OCI-LY7 (cell line): Measurements from ENCODE around the gene FAM120A. TPM values are rescaled to one million over a fixed set of nuclear protein-coding genes. Genes with fewer than 3 reads are reported as not detected.
"Not testable (repeated sequence)": the region's sequence is repeated elsewhere in the genome, so short reads cannot be mapped to it uniquely, and the experiment has no call there.

Source experiments
- BruUV-seq: library from RNA; stranded (reverse); fragments of 400-500 nt; replicated peaks from 2 replicates; lab custom pipeline; 2021; lab: Mats Ljungman, UMichigan
- CTCF ChIA-PET: fragments of 300-600 bp; sonication (Branson Sonifier 250); formaldehyde crosslinking; loops from one replicate; lab custom pipeline; 2022; ENCODE audit warnings: antibody characterized with exemption; ENCODE audit not compliant: unreplicated experiment; lab: Charles Lee
- POLR2A ChIA-PET: fragments of 300-600 bp; sonication (Branson Sonifier 250); formaldehyde crosslinking; loops from one replicate; lab custom pipeline; 2022; ENCODE audit warnings: antibody characterized with exemption; lab: Charles Lee
- DNase-seq: peaks from one replicate; pipeline ENCODE4 v3.0.0-alpha.2; 2015; ENCODE audit warnings: low spot score
- H2AFZ ChIP-seq: fragments of 200-600 bp; sonication (generic), shearing (Covaris generic); 2 replicates; pipeline ENCODE4 v1.6.1; 2014; ENCODE audit warnings: mild to moderate bottlenecking, antibody characterized with exemption, low read length, moderate library complexity
- H3K27ac ChIP-seq: fragments of 200-600 bp; sonication (generic); 2 replicates; pipeline ENCODE4 v1.5.1; 2014; ENCODE audit warnings: mixed run types, low read depth, mild to moderate bottlenecking, moderate library complexity, low read length, inconsistent platforms; ENCODE audit not compliant: poor library complexity, severe bottlenecking
- H3K36me3 ChIP-seq: fragments of 200-600 bp; sonication (generic); 2 replicates; pipeline ENCODE4 v1.6.1; 2014; ENCODE audit warnings: mild to moderate bottlenecking, antibody characterized with exemption, low read length, moderate library complexity, mixed read lengths; ENCODE audit not compliant: insufficient read depth
- H3K4me1 ChIP-seq: fragments of 200-600 bp; sonication (generic); 2 replicates; pipeline ENCODE4 v1.5.1; 2014; ENCODE audit warnings: mild to moderate bottlenecking, low read length; ENCODE audit not compliant: insufficient read depth, poor library complexity, severe bottlenecking
- H3K4me2 ChIP-seq: fragments of 200-600 bp; sonication (generic); 2 replicates; pipeline ENCODE4 v1.6.1; 2014; ENCODE audit warnings: mild to moderate bottlenecking, low read length
- H3K4me3 ChIP-seq: fragments of 200-600 bp; sonication (generic); 2 replicates; pipeline ENCODE4 v1.5.1; 2014; ENCODE audit warnings: mild to moderate bottlenecking, low read depth, low read length; ENCODE audit not compliant: poor library complexity, severe bottlenecking
- H3K79me2 ChIP-seq: fragments of 200-600 bp; sonication (generic); 2 replicates; pipeline ENCODE4 v1.6.1; 2016; ENCODE audit warnings: low read depth, mild to moderate bottlenecking, low read length, moderate library complexity, mixed read lengths; ENCODE audit not compliant: insufficient read depth
- H3K9me2 ChIP-seq: fragments of 200-600 bp; sonication (generic); 2 replicates; pipeline ENCODE4 v1.6.1; 2016; ENCODE audit warnings: mild to moderate bottlenecking, low read length, mixed read lengths; ENCODE audit not compliant: insufficient read depth
- H3K9me3 ChIP-seq: fragments of 200-600 bp; sonication (generic); 2 replicates; pipeline ENCODE4 v1.6.1; 2014; ENCODE audit warnings: mild to moderate bottlenecking, mixed run types, low read length, mixed read lengths
- H4K20me1 ChIP-seq: fragments of 200-600 bp; sonication (generic); 2 replicates; pipeline ENCODE4 v1.6.1; 2014; ENCODE audit warnings: mild to moderate bottlenecking, antibody characterized with exemption, low read length, moderate library complexity, mixed read lengths; ENCODE audit not compliant: insufficient read depth
- EZH2phosphoT487 ChIP-seq: fragments of 200-600 bp; sonication (generic); IDR thresholded peaks from 2 replicates; pipeline ENCODE4 v1.6.1; 2018; ENCODE audit warnings: low read depth, borderline replicate concordance, mild to moderate bottlenecking, mixed run types, antibody characterized with exemption, low read length, moderate library complexity, mixed read lengths
- intact Hi-C: fragments of 100-400 bp; cut with micrococcal nuclease; formaldehyde crosslinking; loops from one replicate; pipeline ENCODE4 v1.10.0; 2022; ENCODE audit not compliant: unreplicated experiment
- total RNA-seq, 2 experiments: library from RNA; depleted of rRNA in 1 of 2; stranded (reverse); fragments of >200 nt in 1 of 2; shearing (Covaris generic) in 1 of 2; gene quantifications; 2 replicates each; pipeline ENCODE4 v1.2.3, GENCODE V29; 2014 to 2022
- TF ChIP-seq, protein P1 (sequence below): fragments of 200-600 bp; sonication (generic); conservative IDR thresholded peaks from 2 replicates; pipeline ENCODE4 v1.5.1; 2014; ENCODE audit warnings: mild to moderate bottlenecking, antibody characterized with exemption, low read length, moderate library complexity, mixed read lengths

FAM120A gene
- total RNA-seq, 2 experiments from 2014 or later, result 81.9 to 104 TPM

DNA sequence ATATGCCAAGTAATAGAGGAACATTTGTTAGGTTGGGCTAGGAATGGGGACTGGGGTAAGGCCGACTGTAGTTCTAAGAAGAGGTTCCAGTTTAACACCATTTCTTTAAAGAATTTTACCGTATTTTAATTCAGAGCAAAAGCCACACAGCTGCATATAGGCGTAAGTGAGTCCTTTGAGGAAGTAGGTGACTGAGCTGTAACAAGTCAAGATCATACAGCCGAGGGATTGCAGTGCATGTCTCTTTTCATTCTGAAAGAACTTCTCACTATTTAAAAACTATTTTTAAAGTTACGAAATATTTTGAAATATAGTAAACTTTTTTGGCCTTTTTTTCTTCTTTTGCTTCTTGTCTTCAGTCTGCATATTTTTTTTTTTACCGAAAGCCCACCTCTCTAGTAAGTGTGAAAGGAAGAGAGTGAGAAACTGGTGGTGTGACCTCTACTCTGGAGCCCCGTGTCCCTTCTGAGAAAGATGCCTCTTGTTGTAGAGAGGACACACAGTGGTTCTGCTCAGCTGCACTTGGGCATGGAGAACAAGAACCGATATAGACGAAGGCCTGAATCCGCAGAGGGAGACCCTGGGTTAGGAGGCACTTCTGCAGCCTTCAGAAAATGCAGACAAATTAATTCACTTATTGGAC, 60.8 kb downstream of the FAM120A start:
- H3K27ac ChIP-seq, H2AFZ ChIP-seq, BruUV-seq, CTCF ChIA-PET, H3K9me3 ChIP-seq, intact Hi-C loops, H3K9me2 ChIP-seq, H3K4me3 ChIP-seq, H3K4me1 ChIP-seq, H3K4me2 ChIP-seq, H4K20me1 ChIP-seq: not testable (repeated sequence)
- Histone ChIP-seq H3K36me3 (peaks cover 30% of the 10 kb centered on the region), H3K79me2 (peaks cover 28% of the 10 kb centered on the region; the same call in 1 of the 2 replicates)
- peak; percentile 15 for DNase-seq
- POLR2A ChIA-PET, result interaction anchor here (0.7 kb wide), 1 partner anchor 43 kb away, joined by 3 read pairs; no protein-coding TSS in a partner anchor

DNA sequence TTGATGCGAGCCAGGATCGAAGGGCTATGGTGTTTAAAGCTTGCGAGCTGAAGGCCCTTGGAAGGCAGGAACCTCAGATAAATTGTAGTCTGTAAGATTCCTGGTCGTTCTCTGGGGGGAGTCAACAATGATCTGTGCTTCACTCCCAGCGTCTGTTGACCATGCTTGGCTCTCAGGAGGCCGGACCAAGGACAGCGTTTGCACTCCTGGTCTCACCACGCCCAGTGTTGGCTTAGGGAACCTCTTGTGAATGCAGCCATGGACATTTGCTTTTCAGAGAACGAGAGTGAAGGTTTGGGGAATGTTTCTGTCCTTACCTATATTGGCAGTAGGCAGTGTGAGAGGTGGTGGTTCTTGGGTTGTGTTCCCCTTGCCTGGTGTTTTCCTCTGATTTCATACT, 62.1 kb downstream of the FAM120A start:
- H3K4me3 ChIP-seq, result no peak overlapping the region
- peaks cover 24% of the 10 kb centered on the region; the same call in 1 of the 2 replicates for H3K79me2 ChIP-seq

DNA sequence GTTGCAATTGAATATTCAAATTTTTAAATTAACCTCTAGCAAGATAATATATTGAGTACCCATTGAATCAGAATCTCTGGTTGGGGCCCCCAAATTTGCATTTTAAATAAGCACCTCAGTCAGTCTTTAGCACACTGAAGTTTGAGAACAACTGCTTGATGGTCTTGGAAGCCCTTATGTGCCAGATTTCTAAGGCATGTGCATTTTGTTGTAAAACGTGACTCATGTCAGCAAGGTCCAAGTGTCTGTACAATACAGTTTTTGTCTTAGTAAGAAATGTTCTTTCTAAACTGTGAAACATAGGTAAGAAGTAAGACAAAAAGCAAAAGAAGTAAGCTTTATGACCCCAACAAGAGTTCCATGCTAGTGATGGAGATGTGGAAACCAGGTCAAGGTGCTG, 65.8 kb downstream of the FAM120A start:
- BruUV-seq, result no TSS peak
- DNase-seq, result no peak
- H3K79me2 ChIP-seq, result peaks cover 14% of the 10 kb centered on the region; the same call in 1 of the 2 replicates
- H3K36me3 ChIP-seq, result peaks cover 77% of the 10 kb centered on the region
- intact Hi-C loops, result no loop called here
- H4K20me1 ChIP-seq, result peaks cover 4% of the 10 kb centered on the region; the same call in 1 of the 2 replicates
- no peaks in the 10 kb centered on the region for H3K9me3 ChIP-seq
- POLR2A ChIA-PET, result interaction anchor here (0.7 kb wide), 1 partner anchor 1792 kb away, joined by 4 read pairs; no protein-coding TSS in a partner anchor
- CTCF ChIA-PET, result no interaction called here
- no peaks in the 10 kb centered on the region for H3K9me2 ChIP-seq
- TF ChIP-seq, protein P1, sequence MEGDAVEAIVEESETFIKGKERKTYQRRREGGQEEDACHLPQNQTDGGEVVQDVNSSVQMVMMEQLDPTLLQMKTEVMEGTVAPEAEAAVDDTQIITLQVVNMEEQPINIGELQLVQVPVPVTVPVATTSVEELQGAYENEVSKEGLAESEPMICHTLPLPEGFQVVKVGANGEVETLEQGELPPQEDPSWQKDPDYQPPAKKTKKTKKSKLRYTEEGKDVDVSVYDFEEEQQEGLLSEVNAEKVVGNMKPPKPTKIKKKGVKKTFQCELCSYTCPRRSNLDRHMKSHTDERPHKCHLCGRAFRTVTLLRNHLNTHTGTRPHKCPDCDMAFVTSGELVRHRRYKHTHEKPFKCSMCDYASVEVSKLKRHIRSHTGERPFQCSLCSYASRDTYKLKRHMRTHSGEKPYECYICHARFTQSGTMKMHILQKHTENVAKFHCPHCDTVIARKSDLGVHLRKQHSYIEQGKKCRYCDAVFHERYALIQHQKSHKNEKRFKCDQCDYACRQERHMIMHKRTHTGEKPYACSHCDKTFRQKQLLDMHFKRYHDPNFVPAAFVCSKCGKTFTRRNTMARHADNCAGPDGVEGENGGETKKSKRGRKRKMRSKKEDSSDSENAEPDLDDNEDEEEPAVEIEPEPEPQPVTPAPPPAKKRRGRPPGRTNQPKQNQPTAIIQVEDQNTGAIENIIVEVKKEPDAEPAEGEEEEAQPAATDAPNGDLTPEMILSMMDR, result no peak
- TF ChIP-seq EZH2phosphoT487, result no peak
- H3K4me2 ChIP-seq, result no peak overlapping the region
- H3K4me1 ChIP-seq, result no peaks in the 10 kb centered on the region
- H3K27ac ChIP-seq, result no peak overlapping the region
- H2AFZ ChIP-seq, result no peak overlapping the region
- no peak overlapping the region for H3K4me3 ChIP-seq

More for the DNA sequence above, 62.1 kb downstream of the FAM120A start:
- Histone ChIP-seq H3K4me1 (no peaks in the 10 kb centered on the region), H3K4me2 (no peak overlapping the region), H4K20me1 (no peaks in the 10 kb centered on the region), H3K36me3 (peaks cover 43% of the 10 kb centered on the region), H3K27ac (no peak overlapping the region), H3K9me3 (no peaks in the 10 kb centered on the region), H3K9me2 (no peaks in the 10 kb centered on the region), H2AFZ (no peak overlapping the region)
- ChIA-PET CTCF (no interaction called here), POLR2A (no interaction called here)
- DNase-seq, result no peak
- no TSS peak for BruUV-seq
- TF ChIP-seq, protein P1, result no peak
- no peak for TF ChIP-seq EZH2phosphoT487
- intact Hi-C loops, result no loop called here
